ENCODE measurements around the gene SKI.
"Not testable (repeated sequence)": the region's sequence is repeated elsewhere in the genome, so short reads cannot be mapped to it uniquely, and the experiment has no call there.

Gene SKI

DNA sequence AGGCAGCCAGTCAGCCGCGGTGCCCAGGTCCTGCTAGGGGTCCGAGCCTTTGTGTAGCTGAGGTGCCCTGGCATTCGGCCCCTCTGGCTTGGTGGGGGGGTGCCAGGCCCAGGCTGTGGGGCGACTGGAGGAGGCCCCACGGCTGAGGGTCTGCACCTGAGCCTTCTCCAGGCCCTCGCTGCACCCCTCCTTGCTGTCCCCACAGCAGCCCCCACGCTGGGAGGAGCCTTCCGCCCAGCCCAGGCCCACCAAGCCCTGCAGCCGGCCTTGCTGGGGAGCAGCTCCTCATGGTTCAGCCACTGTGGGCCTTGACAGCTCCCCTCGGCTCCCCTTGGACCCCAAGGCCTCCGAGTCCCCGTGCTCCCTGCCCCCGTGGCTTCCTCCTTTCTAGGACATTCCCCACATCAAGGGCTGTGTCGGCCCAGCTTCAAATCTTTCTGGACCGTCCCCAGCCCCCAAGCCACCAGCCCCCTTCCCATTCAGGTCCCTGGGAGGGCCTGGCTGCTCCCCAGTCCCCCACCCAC lies 95.4 kb downstream of the SKI start:
- DNase-seq (ENCODE audit: low spot score): no peak

DNA sequence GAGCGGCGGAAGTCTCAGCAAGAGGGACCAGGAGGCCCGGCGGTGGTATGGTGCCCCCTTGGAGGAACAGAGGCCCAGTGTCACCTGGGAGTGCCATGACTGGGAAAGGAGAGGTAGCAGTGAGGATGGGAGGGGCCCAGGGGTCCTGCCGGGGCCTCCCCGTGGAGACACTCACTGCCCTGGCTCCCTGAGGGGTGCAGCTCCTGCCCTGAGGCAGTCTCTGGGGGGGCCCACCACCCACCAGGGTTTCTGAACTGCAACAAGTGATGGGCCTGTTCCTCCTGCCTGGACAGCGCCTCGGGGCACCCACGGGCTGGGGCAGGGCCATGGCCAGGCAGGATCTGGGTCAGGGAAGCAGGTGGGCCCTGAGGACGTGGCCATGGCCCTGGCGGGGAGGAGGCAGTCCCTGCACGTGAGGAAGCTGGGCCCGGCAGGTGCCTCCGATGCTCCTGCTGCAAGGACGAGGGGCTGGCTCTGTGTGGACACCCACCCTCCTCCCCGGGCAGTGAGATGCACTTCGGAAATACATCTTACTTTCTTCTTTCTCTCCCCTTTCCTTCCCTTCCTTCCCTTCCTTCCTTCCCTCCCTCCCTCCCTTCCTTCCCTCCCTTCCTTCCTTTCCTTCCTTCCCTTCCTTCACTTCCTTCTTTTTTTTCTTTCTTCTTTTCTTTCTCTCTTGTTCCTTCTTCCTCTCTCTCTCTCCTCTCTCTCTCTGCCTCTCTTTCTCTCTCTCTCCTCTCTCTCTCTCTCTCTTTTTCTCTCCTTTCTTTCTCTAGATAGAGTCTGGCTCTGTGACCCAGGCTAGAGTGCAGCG lies 96.6 kb downstream of the SKI start:
- DNase-seq (ENCODE audit: low spot score): no peak

DNA sequence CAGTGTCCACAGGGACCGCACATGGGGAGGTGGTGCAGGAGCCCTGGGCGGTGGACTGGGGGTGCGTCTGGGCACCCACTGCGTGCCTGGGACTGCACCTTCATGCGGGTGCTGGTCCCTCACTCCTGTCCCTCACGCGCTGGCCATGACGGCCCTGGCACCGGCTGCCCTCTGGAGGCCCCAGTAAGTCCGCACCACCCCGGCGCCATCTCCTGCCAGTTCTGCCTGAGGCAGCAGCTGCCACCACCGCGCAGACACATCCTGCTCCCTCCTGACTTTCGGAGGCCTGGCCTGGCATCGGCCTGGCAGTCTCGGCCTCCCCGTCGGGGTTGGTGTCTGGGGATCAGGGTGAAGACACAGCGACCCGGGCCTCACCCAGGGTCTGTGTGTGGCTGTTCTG lies 98.4 kb downstream of the SKI start:
- DNase-seq (ENCODE audit: low spot score): no peak

DNA sequence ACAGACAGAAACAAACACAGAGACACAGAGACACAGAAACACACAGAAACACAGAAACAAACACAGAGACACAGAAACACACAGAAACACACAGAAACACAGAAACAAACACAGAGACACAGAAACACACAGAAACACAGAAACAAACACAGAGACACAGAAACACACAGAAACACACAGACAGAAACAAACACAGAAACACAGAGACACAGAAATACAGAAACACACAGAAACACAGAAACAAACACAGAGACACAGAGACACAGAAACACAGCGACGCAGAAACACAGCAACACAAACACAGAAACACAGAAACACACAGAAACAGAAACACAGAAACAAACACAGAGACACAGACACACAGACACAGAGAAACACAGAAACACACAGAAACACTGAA lies 99.0 kb downstream of the SKI start:
- not testable (repeated sequence) for DNase-seq (ENCODE audit: low spot score)

DNA sequence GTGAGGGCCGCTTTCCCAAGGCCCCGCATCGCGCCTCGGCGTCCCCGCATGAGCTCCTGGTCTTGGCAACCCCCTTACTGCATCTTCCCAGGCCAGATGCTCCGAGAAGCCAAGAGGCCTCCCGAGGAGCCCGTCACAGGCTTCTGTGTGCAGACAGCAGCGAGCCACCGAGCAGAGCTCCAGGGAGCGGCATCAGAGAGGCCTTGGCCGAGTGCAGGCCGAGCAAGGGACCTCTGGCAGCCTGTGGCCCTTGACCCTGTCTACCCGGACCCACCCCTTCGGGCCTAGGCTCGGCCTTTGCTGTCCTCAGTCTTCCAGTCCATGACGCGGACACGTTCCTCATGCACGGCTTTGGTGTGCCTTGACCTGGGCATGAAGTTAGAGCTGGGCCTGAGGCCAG lies 99.7 kb downstream of the SKI start:
- no peak for DNase-seq (ENCODE audit: low spot score)

DNA sequence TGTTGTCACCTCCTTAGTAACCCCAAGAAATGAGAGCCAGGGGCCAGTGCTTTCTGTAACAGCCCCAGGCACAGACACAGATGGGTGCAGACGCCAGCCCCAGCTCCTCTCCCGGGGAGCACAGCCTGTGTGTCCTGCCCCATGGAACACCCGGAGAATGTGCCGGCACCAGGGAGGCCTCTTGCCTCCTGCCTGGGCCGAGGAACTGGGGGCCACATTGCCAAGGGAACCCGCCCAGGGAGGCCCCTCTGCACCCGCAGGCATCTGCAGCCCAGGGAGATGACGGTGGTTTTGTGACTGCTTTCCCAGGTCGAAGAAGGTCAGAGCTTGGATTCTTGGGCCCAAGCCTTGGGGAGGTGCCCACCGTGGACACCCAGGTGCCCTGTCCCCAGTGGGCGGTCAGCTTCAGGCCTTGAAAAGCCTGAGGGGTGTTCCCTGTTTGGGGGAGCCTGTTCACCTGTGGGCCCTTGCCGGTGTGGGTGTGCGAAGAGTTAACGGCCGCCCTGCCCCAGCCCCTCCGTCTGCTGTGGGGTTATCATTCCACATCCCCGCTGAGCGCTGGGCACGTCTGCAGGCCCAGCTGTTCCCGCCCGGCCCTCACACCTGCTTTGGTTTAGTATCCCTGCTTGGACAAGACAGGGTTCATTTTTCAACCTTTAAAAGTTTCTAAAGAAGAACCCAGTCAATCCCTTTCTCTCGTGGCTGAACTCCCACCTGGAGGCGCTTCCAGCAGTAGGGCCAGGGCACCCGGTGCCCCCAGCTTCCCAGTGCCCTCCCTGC lies 100.7 kb downstream of the SKI start:
- no peak for DNase-seq (ENCODE audit: low spot score)

DNA sequence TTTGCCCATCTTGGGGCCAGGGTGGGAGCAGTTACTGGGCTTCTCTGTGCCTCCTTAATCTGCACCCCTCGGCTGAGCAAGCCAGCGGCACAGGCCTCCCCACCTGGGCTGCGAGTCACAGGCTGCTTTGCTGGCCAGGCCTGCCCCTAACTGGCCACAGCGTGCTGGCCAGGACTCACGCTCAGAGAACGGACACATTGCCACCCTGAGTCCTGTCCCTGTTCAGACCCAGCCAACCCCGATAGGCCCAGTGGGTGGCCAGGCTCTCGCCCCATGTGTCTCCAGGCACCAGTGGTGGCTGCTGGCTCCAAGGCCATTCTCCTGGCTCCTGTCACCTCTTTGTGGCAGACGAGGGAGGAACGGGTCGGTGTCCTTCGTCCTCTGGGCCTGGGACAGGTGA lies 101.9 kb downstream of the SKI start:
- no peak for DNase-seq (ENCODE audit: low spot score)

DNA sequence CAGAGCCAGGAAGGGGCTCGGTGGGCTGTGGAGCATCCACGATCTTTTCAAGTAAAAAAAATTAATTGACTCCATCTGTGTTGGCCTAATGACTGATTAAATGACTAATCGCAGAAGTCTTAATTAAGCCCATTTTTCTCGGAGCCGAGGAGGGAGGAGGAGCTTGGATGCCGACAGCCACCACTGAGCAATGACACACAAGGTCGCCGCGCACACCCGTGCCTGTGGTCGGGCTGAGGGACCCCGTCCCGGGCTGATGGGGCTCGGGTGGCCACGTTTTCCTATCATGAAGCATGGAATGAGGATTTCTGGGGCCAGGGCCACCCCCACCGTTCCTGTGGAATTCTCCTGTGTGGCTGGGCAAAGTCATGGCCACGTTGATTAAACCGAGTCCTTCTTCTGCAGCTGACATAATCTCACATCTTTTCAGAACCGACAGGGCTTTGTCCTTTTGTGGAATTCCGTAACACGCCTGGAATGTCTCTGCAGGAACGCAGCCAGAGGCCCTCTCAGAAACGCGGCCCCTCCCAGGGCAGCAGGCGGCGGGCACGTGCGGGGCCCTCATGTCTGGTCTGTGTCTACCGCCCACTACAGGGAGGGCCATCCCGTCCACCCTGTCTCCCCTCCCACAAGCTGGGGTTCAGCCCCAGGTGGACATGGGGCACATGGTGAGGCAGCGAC lies 102.5 kb downstream of the SKI start:
- DNase-seq (ENCODE audit: low spot score): peak; percentile 88

DNA sequence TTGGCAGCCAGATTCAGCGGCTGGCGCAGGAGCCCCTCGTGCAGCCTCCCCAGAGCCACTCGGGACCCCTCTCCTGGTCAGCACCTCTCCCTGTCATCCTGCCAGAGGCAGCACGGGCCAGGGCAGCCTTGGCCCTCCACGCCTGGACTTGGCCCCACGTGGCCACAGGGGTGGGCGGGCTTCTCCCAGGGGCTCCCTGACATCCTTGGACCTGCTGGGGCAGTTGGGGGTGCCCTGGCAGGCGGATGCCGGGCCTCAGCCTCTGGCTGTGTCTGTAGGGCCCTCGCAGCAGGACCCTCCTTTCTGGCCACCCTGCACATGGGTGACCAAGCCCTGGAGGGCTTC lies 103.1 kb downstream of the SKI start:
- no peak for DNase-seq (ENCODE audit: low spot score)

DNA sequence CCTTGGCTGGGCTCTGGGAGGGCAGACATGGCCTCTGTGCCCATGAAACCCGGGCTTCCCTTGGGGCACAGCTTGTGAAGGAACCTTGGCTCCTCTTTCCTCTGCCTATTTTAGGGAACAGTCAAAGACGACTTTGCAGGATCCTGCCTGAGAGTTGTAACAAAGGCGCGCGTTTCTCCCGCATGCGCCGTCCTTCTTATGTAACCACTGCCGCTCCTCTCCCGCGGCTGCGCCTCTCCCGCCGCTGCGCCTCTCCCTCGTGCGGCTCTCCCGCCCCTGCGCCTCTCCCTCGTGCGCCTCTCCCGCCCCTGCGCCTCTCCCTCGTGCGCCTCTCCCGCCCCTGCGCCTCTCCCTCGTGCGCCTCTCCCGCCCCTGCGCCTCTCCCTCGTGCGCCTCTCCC lies 103.5 kb downstream of the SKI start:
- DNase-seq (ENCODE audit: low spot score): not testable (repeated sequence)

DNA sequence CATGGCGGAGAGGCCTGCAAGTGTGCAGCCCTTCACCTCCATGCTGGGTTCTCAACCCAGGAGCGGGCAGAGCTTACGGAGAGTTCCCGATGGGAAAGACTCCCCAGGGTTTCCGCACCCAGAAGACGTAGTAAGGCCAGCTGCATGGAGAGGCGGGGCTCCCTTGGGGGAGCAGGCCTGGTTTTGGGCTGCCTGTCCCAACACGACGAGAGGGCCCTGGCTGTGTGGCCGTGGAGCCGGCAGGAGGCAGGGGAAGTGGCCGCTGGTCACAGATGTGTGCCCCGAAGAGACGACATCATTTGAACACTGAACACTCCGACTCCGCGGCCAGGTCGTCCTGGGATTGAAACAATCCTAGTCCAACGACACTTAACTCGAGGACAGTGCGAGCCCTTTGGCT lies 106.2 kb downstream of the SKI start:
- no peak for DNase-seq (ENCODE audit: low spot score)

DNA sequence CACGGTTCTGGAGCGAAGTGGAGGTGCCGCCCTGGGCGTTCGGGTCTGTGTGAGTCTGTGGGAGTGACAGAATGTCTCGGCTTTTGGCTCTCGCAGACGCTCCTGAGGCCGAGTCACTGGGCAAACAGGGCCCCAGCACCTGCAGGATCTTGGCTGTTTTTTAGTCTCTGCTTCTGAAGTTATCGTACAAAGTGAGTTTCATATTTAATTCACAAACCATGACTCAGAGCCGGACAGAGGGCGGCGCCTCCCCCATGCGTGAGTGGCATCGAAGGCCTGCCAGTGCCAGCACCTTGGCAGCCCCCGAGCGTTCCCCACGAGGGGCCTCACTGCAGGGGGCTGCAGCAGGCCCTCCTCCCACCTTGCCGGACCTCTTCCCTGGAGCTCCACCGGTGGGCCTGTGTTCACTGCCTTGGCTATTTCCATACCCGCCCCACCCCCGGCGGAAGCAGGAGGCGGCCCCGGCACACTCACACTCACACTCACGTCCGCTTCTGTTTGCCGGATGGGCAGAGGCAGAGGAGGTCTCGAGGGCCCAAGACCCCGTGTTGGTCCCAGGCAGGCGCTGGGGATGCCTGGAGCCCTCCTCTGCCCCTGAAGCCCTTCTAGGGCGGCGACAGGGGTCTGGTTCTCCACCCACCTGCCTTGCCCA lies 106.9 kb downstream of the SKI start:
- no peak for DNase-seq (ENCODE audit: low spot score)

DNA sequence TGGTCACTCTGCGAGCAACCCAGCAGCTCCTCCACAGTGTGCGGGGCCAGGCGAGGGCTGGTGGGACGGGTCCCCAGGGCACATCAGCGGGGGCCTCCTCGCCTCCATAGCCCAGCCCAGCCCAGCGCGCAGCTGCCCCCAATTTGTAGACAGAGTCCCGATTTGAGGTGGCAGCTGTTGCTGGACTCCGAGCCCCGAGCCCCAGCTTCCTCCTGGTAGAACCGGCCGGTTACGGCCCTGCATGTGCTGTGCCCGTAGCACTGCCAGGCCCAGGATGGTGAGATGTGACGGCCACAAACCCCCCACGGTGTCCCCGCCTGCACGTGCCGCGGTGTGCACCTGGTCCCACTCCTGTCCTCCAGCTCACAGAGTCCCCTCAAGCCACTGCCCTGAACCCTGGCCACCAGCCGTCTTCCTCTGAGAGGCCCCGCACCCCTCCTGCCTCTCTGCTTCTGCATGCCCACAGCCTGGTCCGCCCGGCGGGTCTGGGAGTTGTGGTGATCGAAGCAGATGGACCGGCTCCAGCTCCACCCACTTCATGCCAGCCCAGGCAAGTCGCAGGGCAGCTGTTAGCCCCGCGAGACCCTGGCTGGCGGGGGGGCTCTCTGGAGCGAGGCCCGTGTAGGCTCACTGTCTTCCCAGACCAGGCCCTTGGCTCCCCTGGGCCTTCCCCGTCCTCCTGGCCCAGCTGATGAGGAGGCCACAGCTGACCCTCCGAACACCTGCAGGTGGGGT lies 107.8 kb downstream of the SKI start:
- DNase-seq (ENCODE audit: low spot score): no peak

DNA sequence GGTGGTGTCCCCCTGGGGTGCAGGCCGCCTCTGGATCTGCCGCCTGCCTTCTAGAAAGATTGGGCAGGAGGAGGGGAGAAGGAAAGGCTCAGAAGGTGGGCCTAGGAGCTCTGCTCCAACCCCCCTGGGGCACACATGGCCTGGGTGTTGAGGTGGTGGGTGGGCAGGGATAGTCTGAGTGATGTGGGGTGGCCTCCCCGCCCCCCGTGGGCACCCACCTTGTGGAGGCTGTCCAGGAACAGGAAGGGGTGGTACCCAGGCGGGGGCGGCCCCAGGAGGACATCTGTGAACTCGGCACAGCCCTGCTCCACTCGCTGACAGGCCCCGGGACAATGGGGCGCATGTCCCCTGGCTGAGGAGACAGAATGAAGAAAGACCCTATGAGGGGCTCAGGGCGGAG lies 108.4 kb downstream of the SKI start:
- DNase-seq (ENCODE audit: low spot score): no peak

DNA sequence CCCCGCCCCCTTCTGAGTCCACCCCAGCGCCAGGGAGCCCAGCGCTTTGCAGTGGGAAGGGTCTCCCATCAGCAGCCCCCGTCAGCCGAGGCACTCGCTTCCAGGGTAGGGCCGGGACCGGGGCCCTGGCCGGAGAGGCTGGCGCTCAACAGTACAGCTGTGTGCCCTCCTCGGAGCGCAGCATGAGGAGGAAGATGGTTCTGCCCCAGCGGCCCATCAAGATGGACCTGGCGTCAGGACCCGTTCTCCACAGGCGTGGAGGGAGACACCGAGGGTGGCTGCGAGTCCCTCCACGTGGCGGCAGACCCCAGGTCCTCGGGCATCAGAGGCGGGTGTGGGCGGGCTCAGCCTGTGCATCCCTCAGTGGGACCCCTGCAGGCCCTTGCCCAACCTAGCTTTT lies 109.0 kb downstream of the SKI start:
- no peak for DNase-seq (ENCODE audit: low spot score)

DNA sequence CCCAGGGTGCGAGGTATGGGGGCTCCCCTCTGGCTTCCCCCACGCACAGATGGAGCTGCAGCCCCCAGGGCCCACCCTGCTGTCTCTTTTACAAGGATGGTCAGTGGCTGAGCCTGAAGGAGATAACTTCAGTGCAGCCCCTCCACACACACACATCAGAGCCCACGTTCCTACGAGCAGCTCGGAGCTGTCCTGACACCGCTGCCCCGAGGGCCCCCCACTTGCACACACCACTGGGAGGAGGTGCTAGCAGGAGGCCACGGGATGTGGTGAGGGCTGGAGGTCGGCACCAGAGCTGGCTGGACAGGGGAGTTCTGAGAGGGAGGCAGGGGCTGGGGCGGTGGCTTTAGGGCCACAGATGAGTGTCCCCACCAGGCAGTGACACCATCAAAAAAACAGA lies 109.4 kb downstream of the SKI start:
- DNase-seq (ENCODE audit: low spot score): no peak

DNA sequence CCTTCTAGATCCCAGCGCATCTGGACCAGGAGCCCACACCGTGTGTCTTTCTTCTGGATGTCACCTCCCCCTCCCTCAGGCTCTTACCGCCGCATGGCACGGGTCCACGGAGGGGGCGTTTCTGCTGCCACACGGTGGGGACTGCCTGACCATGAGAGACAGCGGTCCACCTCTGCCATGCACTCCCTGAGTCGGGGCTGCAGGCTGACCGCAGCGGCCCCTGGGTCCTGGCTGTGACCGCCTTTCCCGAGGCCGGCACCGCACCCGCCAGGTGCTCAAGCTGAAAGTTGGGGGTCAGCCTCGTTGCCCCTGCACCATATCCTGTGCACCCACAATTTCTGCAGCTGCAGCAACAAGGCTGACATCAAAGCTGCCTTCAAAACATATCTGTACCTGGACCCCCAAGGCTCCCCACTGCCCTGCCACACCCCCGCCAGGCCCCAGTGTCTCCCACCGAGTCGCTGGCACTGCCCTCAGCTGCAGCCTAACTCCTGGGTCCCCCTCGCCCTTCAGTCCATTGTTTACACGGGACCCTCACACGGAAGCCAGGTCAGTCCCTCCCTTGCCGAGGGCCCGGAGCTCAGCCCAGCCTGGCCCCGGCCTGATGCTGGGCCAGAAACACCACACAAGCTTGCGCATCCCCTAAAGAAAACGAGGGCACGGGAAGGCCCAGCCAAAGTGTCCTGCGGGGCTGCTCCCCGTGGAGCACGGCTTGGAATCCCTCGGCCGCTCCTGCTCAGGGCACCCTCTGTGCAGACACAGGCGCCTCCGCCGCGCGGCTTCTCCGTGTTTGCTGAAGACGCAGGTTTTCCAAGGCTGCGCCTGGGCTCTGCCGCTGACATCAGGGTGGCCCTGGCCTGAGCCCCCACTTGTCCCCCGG lies 111.3 kb downstream of the SKI start:
- no peak for DNase-seq (ENCODE audit: low spot score)

DNA sequence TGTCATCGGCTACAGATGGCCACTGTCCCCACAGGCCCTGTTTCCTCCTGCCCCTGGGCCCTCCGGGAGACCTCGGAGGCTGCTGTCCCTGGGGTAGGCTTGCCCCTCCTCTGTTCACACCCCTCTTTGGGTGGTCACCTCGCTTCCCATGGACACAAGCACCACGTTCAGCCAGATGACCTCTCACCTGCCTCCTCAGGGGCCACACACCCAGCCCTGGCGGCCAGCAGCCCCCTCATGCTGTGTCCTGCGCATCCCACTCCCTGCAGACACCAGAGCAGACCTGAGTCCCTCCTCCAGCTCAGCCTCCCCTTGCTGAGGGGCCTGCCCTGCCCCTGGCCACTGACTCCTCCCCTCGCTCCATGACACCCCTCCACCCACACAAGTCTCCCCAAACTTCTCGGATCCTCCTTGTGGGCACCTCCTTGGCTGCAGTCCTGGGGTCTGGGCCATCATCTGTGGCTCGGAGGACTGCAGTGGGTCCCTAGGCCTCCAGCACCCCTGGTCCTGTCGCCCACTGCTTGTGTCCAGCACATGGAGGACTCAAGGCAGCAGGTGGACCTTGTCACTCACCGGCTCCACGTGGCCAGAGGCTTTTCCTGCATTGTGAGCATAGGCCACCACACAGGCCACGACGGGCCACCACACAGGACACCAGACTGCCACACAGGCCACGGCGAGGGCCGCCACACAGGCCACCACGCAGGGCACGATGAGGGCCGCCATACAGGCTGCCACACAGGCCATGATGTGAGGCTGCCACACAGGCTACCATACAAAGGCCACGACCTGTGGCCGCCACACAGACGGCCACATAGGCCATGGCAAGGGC lies 112.2 kb downstream of the SKI start:
- no peak for DNase-seq (ENCODE audit: low spot score)

DNA sequence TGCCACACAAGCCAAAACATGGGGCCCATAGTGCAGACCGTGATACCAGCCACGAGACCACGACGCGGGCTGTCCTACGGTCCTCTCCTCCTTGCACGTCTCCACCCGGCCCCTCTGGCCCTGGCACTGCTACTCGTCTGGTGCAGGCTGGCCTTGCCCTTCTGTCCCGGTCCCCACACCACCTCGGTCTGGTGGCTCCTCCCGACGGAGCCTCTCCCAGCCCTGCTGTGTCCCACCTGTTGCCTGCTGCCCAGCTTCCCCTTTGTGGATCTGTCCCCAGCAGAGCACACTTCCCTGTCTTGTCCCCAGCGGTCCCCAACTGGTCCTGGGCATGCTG lies 112.8 kb downstream of the SKI start:
- no peak for DNase-seq (ENCODE audit: low spot score)

Measured in hepatic stellate cell (primary cell).